Large intestine (tissue), 3 donors: Measurements from ENCODE around the gene RGS18. TPM values are rescaled to one million over a fixed set of nuclear protein-coding genes. Genes with fewer than 3 reads are reported as not detected.

ENCODE experiments used
- DNase-seq, 2 donors: peaks; one replicate each; pipeline versions ENCODE4 v3.0.0 to v3.0.0-alpha.2; 2013
- H3K27ac ChIP-seq: one replicate; pipeline ENCODE4 v1.5.1; 2013; ENCODE audit warnings: low read length
- H3K27me3 ChIP-seq: 2 replicates; pipeline ENCODE4 v1.6.1; 2013; ENCODE audit warnings: low read length; ENCODE audit not compliant: control insufficient read depth, insufficient read depth
- H3K36me3 ChIP-seq: 2 replicates; pipeline ENCODE4 v1.6.1; 2013; ENCODE audit warnings: low read length; ENCODE audit not compliant: control insufficient read depth, insufficient read depth
- H3K4me1 ChIP-seq: one replicate; pipeline ENCODE4 v1.6.1; 2013; ENCODE audit warnings: low read length; ENCODE audit not compliant: control insufficient read depth, insufficient read depth
- H3K4me3 ChIP-seq: one replicate; pipeline ENCODE4 v1.5.1; 2013; ENCODE audit warnings: low read length
- H3K9me3 ChIP-seq: one replicate; pipeline ENCODE4 v1.6.1; 2013; ENCODE audit warnings: mild to moderate bottlenecking, low read depth, low read length, moderate library complexity; ENCODE audit not compliant: control insufficient read depth
- WGBS: methylation state at CpG from one replicate; pipeline ENCODE4 v1.1.5; 2013; ENCODE audit warnings: low lambda C conversion rate; ENCODE audit not compliant: insufficient coverage; 5-methylcytosine and 5-hydroxymethylcytosine counted together
- polyA plus RNA-seq: library from polyadenylated mRNA; unstranded; fragments of 120-200 nt; gene quantifications from one replicate; pipeline ENCODE4 v1.2.1, GENCODE V29; 2013

RGS18 gene
- polyA plus RNA-seq, 1 donor = 4.1 TPM

DNA sequence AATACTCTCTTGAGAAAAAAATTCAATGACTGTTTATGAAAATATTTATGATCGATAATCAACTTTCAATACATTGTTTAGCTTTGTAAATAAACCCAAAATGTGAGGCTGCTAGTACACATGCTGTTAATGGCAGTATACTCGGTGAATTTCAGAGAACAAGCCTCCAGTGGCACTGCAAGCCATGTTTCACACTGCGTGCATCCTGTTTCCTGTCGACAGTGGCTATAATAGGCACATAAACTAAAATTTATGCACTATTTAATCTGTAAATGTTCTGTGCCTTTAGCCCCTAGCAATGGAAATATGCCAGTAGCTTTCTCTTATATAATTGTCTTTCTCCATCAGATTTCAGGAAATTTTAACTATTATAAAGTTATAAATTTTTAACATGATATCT is 26.3 kb upstream of the RGS18 start:
- Histone ChIP-seq H3K36me3 (no peaks in the 10 kb centered on the region), H3K27me3 (no peaks in the 10 kb centered on the region), H3K4me3 (no peak overlapping the region), H3K27ac (no peak overlapping the region), H3K4me1 (no peaks in the 10 kb centered on the region), H3K9me3 (no peaks in the 10 kb centered on the region)
- no CpG with 5 or more reads among the region's 4 CpGs for WGBS
- no peak for DNase-seq

DNA sequence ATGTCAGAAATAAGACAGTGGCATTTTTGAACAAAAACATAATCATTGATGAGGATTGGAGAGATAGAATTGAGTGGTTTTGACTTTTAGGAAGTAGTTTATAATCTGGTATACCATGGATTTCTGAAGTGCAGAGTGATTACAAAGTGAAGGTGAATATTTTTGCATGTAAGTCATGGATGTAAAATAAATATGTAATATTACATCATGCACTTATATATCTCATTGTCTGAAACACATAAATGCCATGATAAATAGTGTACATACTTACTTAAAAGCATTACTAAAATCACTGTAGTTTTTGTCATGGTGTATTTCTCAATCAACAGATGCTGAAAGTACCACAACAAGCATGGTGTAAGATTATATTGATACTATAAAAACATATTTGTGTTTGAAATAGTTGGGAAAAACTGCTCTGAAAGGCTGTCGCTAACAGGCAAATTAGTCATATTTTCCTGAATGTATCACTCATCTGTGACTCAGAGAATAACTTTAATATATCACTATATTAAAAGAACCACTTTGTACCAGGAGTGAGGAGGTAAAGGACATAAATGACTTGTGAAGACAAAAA is 24.8 kb upstream of the RGS18 start:
- H3K9me3 ChIP-seq = no peaks in the 10 kb centered on the region
- no peak overlapping the region for H3K4me3 ChIP-seq
- H3K36me3 ChIP-seq = no peaks in the 10 kb centered on the region
- H3K4me1 ChIP-seq = no peaks in the 10 kb centered on the region
- H3K27ac ChIP-seq = no peak overlapping the region
- 100% methylated on average over 1 of the region's 1 CpG for WGBS
- H3K27me3 ChIP-seq = no peaks in the 10 kb centered on the region
- no peak for DNase-seq

DNA sequence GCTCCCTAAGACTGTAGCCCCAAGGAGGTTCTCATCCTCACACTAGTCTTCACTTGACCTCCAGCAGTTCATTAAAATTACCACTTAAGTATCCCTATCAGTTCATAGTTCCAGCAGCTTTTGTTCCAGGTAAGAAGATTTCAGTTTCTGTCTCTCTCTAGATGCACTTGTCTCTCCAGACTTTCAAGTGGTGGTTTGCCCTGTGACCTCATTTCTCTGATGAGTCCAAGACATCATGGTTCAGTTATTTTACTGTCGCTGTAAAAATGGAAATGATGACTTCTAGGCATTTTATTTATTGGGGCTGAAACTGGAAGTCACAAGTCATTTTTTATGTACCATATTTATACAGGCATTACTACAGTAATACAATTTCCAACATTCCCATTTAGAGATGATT is 17.9 kb upstream of the RGS18 start:
- H3K9me3 ChIP-seq = no peaks in the 10 kb centered on the region
- H3K4me1 ChIP-seq = no peaks in the 10 kb centered on the region
- no peak overlapping the region for H3K4me3 ChIP-seq
- H3K27me3 ChIP-seq = no peaks in the 10 kb centered on the region
- DNase-seq = no peak
- H3K36me3 ChIP-seq = no peaks in the 10 kb centered on the region
- no CpG with 5 or more reads among the region's 1 CpG for WGBS
- no peak overlapping the region for H3K27ac ChIP-seq

DNA sequence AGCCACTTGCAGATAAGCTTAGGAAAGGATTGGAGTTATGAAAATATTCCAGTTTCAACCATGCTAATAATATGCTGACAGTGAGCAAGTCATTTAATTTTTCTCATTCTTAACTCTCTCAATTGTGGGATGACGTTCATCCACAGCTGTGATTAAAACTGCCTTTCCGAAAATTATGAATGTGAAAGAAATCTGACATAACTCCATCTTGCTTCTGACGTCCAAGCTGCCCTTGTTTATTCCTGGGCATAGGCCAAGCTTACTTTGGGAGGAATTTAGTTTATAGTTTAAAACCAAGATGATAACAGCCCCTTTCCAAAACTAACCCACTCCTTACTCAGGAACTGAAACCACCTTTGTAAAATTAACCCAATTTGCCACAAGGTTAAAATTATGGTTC is 11.0 kb upstream of the RGS18 start:
- Histone ChIP-seq H3K36me3 (no peaks in the 10 kb centered on the region), H3K27me3 (no peaks in the 10 kb centered on the region), H3K4me3 (no peak overlapping the region), H3K4me1 (no peaks in the 10 kb centered on the region), H3K9me3 (no peaks in the 10 kb centered on the region), H3K27ac (no peak overlapping the region)
- 79% methylated on average over 2 of the region's 3 CpGs for WGBS
- no peak for DNase-seq

DNA sequence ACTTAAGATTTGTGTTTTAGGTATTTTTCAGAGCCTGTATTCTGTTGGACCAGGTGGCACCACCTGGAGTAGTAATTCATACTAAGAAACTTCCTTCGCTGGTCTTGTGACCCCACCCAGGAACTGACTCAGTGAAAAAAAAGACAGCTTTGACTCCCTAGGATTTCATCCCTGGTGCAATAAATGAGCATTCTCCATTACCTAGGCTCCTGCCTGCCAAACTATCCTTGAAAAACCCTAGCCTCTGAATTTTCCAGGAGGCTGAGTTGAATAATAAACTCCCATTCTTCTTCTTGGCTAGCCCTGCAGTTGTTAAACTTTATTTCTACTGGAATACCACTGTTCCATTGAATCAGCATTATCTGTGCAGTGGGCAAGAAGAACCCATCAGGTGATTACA is 10.6 kb upstream of the RGS18 start:
- no peak for DNase-seq
- WGBS = no CpG with 5 or more reads among the region's 1 CpG

DNA sequence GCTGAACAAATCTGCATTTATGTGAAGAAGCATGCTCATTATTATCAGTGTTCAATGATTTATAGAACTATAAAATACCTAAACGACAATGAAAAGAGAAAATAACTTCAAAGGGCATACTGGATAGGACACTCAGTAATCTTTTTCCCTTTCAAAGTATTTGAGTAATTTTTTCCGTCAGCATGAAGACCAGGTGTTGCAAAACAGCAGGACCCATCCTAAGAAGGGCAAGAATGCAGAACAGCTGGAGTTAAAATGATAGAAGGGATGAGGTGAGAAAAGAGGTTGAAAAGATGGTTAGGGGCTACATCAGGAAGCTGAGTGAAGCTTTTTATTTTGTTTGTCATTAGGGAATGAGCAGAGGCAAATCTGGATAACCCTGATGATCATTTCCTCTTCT is 7.1 kb upstream of the RGS18 start:
- no peak for DNase-seq
- H3K4me1 ChIP-seq = no peaks in the 10 kb centered on the region
- no peak overlapping the region for H3K27ac ChIP-seq
- H3K27me3 ChIP-seq = no peaks in the 10 kb centered on the region
- H3K9me3 ChIP-seq = no peaks in the 10 kb centered on the region
- H3K4me3 ChIP-seq = no peak overlapping the region
- WGBS = 42% methylated on average over 1 of the region's 2 CpGs
- H3K36me3 ChIP-seq = no peaks in the 10 kb centered on the region

More for the DNA sequence above, 10.6 kb upstream of the RGS18 start:
- no peak overlapping the region for H3K4me3 ChIP-seq
- no peaks in the 10 kb centered on the region for H3K27me3 ChIP-seq
- no peaks in the 10 kb centered on the region for H3K9me3 ChIP-seq
- H3K27ac ChIP-seq = no peak overlapping the region
- H3K4me1 ChIP-seq = no peaks in the 10 kb centered on the region
- H3K36me3 ChIP-seq = no peaks in the 10 kb centered on the region

DNA sequence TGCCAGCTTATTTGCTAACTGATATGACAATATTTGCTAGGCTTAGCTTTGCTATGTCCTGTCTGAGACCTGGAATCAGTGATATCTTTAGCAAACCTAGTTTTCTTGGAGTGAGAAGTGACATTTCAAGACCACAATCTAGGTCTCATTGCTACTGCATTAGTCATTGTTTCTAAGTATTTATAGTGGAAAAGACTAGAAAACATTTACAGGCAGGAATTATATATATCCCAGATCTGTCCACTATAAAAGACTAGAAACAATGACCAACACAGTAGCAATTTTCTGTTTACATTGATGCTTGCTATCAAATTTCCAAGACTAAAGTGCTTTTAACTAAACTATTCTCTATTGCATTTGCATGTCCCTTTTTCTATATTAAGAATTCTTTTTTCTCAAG is 5.0 kb upstream of the RGS18 start:
- Histone ChIP-seq H3K4me1 (no peaks in the 10 kb centered on the region), H3K36me3 (no peaks in the 10 kb centered on the region), H3K27ac (no peak overlapping the region), H3K4me3 (no peak overlapping the region), H3K27me3 (no peaks in the 10 kb centered on the region), H3K9me3 (no peaks in the 10 kb centered on the region)
- DNase-seq = no peak

DNA sequence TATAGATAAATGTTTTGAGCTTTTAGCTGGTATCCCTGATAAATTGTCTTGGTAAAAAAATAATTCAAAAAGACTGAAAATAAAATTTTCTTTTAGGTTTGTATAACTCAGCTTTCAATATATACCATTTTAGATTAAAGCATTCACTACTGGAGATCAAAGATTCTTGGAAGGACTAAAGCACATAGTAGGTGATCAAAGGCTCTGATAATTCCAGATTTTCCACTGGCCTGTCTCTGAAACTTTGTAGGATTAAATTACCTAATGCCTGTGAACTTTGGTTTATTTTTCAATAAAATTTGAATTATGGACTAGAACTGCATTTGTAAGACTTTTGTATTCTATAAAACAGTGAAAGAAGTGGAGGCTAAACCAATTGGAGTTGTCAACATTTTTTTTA is 1.2 kb upstream of the RGS18 start:
- Histone ChIP-seq H3K27ac (no peak overlapping the region), H3K36me3 (no peaks in the 10 kb centered on the region), H3K27me3 (no peaks in the 10 kb centered on the region), H3K4me3 (no peak overlapping the region), H3K9me3 (no peaks in the 10 kb centered on the region), H3K4me1 (no peaks in the 10 kb centered on the region)
- DNase-seq = no peak

DNA sequence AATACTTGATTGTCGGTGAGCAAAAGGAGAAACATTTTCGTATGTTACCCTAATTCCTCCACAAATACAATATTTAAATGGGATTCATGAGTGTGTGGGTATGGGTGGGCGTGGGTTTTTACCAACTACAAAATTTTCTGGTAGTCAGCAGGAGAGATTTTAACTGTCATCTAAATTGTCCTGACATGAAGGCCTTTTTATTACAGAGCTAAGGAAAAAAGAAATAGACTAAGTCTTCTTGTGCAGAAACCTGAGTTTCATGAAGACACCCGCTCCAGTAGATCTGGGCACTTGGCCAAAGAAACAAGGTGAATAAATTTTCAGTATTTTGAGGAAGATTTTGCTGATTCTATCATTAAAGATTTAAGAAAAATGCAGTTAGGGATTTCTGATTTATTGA is 752 bp downstream of the RGS18 start:
- no peaks in the 10 kb centered on the region for H3K36me3 ChIP-seq
- no peak overlapping the region for H3K27ac ChIP-seq
- no peaks in the 10 kb centered on the region for H3K27me3 ChIP-seq
- H3K4me1 ChIP-seq = no peaks in the 10 kb centered on the region
- WGBS = 100% methylated on average over 1 of the region's 4 CpGs
- DNase-seq = no peak
- no peak overlapping the region for H3K4me3 ChIP-seq
- H3K9me3 ChIP-seq = no peaks in the 10 kb centered on the region

DNA sequence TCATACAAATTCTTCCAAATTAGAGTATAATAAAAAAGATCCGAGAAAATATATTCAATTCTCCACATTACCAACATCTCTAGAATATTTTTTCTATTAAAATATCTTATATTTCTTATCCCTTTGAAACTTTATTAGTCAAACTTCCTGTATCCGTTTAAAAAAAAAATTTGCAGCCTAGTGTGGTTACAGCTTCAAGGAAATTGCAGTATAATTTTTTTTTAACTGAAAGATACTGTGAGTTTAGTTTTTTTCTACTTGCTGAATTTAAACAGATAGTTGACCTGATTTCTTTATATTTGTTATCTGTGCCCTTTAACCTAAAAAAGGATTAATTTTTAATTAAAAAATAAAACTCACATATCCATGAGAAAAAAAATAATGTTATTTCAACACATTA is 1.5 kb downstream of the RGS18 start:
- Histone ChIP-seq H3K36me3 (no peaks in the 10 kb centered on the region), H3K4me3 (no peak overlapping the region), H3K27me3 (no peaks in the 10 kb centered on the region), H3K4me1 (no peaks in the 10 kb centered on the region), H3K9me3 (no peaks in the 10 kb centered on the region), H3K27ac (no peak overlapping the region)
- 89% methylated on average over 2 of the region's 2 CpGs for WGBS
- no peak for DNase-seq

DNA sequence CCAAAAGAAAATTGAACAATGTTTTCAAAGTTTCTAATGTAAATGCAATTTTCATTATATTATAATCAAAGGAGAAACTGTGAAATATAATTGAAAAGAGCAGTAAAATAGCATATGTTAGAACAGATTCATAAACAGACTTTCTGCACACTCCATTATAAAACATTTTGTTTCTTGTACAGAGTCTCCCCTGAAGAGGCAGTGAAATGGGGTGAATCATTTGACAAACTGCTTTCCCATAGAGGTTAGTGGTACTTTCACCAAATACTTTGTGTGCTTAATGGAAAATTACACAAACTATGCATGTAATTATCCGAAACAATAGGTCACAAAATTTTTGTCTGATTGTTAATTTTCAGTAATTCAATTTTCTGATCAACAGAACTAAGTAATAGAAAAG is 1.9 kb downstream of the RGS18 start:
- H3K27me3 ChIP-seq = no peaks in the 10 kb centered on the region
- peaks cover under 1% of the 10 kb centered on the region for H3K9me3 ChIP-seq
- H3K4me3 ChIP-seq = no peak overlapping the region
- H3K27ac ChIP-seq = no peak overlapping the region
- no peak for DNase-seq
- WGBS = 88% methylated on average over 1 of the region's 1 CpG
- no peaks in the 10 kb centered on the region for H3K36me3 ChIP-seq
- H3K4me1 ChIP-seq = no peaks in the 10 kb centered on the region
